Activated CD8-positive, alpha-beta T cell treated with anti-CD3 and anti-CD28 coated beads for 36 hours (primary cell): Measurements from ENCODE around the gene CKS1B. TPM values are rescaled to one million over a fixed set of nuclear protein-coding genes. Genes with fewer than 3 reads are reported as not detected.

ENCODE experiments used
- ATAC-seq: fragments of 200-7000 bp; cut with Tn5 transposase; one replicate; pipeline ENCODE4 v1.10.0; 2021; ENCODE audit warnings: mild to moderate bottlenecking, moderate library complexity
- CTCF ChIA-PET: fragments of 350-600 bp; sonication (Branson Sonifier 250); formaldehyde crosslinking; loops from one replicate; lab custom pipeline; 2021; ENCODE audit warnings: antibody characterized with exemption; lab: Charles Lee
- POLR2A ChIA-PET: fragments of 350-600 bp; sonication (Branson Sonifier 250); formaldehyde crosslinking; loops from one replicate; lab custom pipeline; 2021; ENCODE audit warnings: antibody characterized with exemption; lab: Charles Lee
- DNase-seq: peaks from one replicate; pipeline ENCODE4 v3.0.0-alpha.2; 2020
- H3K27ac Mint-ChIP-seq: one replicate; pipeline ENCODE4 v1.8.0; 2021; ENCODE audit warnings: mild to moderate bottlenecking, mixed read lengths
- H3K27me3 Mint-ChIP-seq: one replicate; pipeline ENCODE4 v1.8.0; 2021; ENCODE audit warnings: mixed read lengths
- H3K36me3 Mint-ChIP-seq: one replicate; pipeline ENCODE4 v1.8.0; 2021; ENCODE audit warnings: low read depth, mixed read lengths
- H3K4me1 Mint-ChIP-seq: one replicate; pipeline ENCODE4 v1.8.0; 2021; ENCODE audit warnings: low read depth, mixed read lengths
- H3K4me3 Mint-ChIP-seq: one replicate; pipeline ENCODE4 v1.8.0; 2021; ENCODE audit warnings: mild to moderate bottlenecking, moderate library complexity, mixed read lengths
- H3K9me3 Mint-ChIP-seq: one replicate; pipeline ENCODE4 v1.8.0; 2021; ENCODE audit warnings: mixed read lengths
- intact Hi-C: fragments of 100-400 bp; cut with micrococcal nuclease; formaldehyde crosslinking; loops from one replicate; pipeline ENCODE4 v1.10.0; 2022
- total RNA-seq, 2 experiments: library from RNA; stranded (reverse); gene quantifications; one replicate each; pipeline ENCODE4 v1.2.3, GENCODE V29; 2021
- TF ChIP-seq, protein P1 (sequence below): fragments of 200-600 bp; IDR thresholded peaks from one replicate; pipeline ENCODE4 v1.8.0; 2022; ENCODE audit warnings: antibody characterized with exemption, mild to moderate bottlenecking

The CKS1B gene
- 100 to 1,000 TPM; 172 to 173 TPM for total RNA-seq

DNA sequence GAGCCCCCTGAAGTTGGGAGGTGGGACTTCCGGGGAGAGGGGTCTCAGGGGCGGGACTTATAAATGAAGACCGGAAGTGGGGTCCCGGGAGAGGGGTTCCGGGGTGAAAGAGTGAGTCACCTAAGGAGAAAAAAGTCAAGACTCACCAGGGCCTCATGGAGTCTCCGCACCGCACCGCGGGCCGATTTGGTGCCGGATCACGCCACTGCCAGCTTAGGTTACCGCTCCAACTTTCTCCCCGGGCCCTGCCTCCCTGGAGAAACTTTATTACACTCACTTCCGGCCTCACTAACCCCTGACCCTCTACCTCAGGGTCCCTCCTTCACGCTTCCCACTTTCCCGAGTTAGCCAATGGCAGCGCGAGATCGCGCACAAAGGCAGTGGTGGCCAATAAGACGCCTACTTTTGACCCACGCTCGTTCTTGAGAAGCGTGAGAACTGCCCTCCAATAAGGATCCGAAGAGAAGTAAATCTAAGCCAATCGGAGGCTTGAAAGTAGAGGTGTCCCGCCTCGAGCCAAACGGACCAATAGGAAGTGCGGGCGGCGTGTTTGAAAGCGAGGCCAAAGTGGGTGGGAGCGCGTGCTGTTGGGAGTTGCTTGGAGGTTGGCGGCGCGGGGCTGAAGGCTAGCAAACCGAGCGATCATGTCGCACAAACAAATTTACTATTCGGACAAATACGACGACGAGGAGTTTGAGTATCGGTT lies at the start of gene CKS1B:
Gene CKS1B, plus strand, starts transcription at position 580 of the 706 bp plus-strand sequence. Its CDS starts 65 bp downstream, at position 645.
- no peaks in the 10 kb centered on the region for H3K9me3 Mint-ChIP-seq
- H3K4me3 Mint-ChIP-seq: no peak within 1 kb of the TSS
- TF ChIP-seq, protein P1, sequence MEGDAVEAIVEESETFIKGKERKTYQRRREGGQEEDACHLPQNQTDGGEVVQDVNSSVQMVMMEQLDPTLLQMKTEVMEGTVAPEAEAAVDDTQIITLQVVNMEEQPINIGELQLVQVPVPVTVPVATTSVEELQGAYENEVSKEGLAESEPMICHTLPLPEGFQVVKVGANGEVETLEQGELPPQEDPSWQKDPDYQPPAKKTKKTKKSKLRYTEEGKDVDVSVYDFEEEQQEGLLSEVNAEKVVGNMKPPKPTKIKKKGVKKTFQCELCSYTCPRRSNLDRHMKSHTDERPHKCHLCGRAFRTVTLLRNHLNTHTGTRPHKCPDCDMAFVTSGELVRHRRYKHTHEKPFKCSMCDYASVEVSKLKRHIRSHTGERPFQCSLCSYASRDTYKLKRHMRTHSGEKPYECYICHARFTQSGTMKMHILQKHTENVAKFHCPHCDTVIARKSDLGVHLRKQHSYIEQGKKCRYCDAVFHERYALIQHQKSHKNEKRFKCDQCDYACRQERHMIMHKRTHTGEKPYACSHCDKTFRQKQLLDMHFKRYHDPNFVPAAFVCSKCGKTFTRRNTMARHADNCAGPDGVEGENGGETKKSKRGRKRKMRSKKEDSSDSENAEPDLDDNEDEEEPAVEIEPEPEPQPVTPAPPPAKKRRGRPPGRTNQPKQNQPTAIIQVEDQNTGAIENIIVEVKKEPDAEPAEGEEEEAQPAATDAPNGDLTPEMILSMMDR: no peak
- peaks cover 18% of the 10 kb centered on the region for H3K36me3 Mint-ChIP-seq
- ChIA-PET CTCF (interaction anchor here (1.0 to 6.5 kb wide), 9 partner anchors 10 to 220 kb away, joined by 3 to 34 read pairs (median 4); partner anchors contain the start of genes PMVK and PYGO2), POLR2A (interaction anchor here (0.9 to 6.9 kb wide), 15 partner anchors 9 to 195 kb away, joined by 3 to 55 read pairs (median 5); partner anchors contain the start of genes FLAD1, LENEP, PBXIP1 and PYGO2)
- H3K4me1 Mint-ChIP-seq: peaks cover 30% of the 10 kb centered on the region
- intact Hi-C loops: loop anchor here (5.0 kb wide), 2 partner anchors 43 to 88 kb away; partner anchors contain the start of gene EFNA4
- H3K27me3 Mint-ChIP-seq: no peaks in the 10 kb centered on the region
- no peak within 1 kb of the TSS for H3K27ac Mint-ChIP-seq
- peak; percentile 99 for DNase-seq
- peak; percentile 87 for ATAC-seq

DNA sequence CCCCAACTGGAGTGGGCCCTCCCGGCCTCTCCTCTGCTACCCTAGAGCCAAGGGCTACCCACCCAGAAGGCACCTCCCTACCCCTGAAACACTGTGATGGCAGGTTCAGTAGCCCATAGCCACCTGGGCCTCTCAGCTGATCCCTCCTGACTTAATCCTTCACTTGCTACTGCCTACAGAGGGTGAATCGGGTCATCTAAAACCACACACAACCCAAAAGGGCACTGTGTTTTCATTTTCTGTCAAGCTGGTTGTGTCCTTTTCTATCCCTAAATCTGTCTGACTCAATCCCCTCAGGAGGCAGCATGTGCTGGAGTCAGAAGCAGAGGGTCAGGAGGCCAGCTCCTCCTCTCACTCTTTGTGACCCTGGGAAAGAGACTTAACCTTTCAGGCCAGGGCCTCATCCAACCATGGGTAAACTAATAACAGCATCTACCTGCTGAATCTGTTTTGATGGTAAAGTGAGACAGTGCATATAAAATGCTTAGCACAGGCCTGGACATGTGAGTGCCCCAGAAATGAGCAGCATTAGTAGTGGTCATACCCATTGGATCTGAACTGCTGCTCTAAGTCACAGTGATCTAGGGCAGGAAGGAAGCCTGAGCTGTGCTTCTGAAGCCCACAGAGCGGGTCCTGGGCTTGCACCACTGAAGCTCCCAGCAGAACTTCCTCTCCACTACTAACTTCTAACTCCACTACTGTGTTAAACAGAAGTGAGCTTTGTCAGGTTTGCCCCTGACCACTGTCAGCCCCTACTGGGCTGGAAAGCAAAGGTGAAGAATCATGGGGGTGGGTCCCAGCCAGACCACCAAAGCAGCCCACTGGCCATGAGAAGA lies 48.9 kb upstream of the CKS1B start:
- ATAC-seq (no peak), DNase-seq (no peak)
- POLR2A ChIA-PET: no interaction called here
- peaks cover 2% of the 10 kb centered on the region for H3K4me1 Mint-ChIP-seq
- no peaks in the 10 kb centered on the region for H3K27me3 Mint-ChIP-seq
- TF ChIP-seq, protein P1: no peak
- H3K36me3 Mint-ChIP-seq: peaks cover 34% of the 10 kb centered on the region
- no peaks in the 10 kb centered on the region for H3K9me3 Mint-ChIP-seq
- intact Hi-C loops: no loop called here
- CTCF ChIA-PET: no interaction called here
- peak overlapping the region; percentile 13 for H3K27ac Mint-ChIP-seq
- H3K4me3 Mint-ChIP-seq: no peak overlapping the region

DNA sequence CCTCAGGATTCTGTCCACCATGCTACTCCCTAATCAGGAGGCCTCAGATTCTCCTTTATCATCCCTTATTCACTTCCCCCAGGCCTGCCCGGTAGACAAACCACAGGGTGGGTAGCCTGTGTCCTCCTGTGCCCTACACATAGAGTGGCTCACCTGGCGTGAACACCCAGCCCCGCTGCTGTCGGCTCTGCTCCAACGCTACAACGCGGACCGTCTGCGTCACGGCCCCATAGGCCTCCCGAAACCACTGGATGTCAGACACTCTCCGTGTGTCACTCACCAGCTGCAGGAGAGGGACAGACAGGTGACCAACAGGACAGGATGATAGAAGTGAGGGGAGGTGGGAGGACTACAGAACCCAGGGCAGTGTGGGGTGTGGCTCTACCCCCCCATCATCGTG lies 48.3 kb upstream of the CKS1B start:
- peaks cover 34% of the 10 kb centered on the region for H3K36me3 Mint-ChIP-seq

DNA sequence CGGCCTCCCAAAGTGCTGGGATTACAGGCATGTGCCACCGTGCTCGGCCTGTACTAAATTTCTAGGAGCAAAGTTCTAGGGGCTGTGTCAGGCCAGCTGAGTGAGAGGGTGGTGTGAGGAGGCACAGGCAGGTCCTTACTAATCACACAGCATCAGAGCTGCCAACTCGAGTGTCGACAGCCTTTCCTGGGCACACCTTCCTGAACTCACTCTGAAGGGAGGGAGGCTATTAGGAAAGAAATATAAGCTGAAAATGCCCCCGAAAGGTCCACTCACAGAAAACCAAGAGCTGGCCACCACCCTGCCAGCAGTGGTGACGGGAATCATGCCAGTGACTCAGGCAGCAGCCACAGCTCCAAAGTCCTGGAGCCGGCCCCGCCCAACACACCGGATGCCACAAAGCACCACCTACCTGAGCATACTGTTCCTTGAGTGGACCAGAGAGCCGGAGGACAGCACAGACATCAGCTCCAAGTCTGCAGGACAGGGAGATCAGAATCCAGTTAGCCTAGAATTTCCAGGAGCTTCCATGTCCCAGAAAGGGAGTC lies 42.5 kb upstream of the CKS1B start:
- no peaks in the 10 kb centered on the region for H3K27me3 Mint-ChIP-seq
- peaks cover 21% of the 10 kb centered on the region for H3K36me3 Mint-ChIP-seq
- H3K9me3 Mint-ChIP-seq: no peaks in the 10 kb centered on the region
- peaks cover 14% of the 10 kb centered on the region for H3K4me1 Mint-ChIP-seq
- intact Hi-C loops: no loop called here
- ATAC-seq: no peak
- ChIA-PET POLR2A (no interaction called here), CTCF (interaction anchor here (1.1 kb wide), 1 partner anchor 9 kb away, joined by 3 read pairs; no protein-coding TSS in a partner anchor)
- H3K27ac Mint-ChIP-seq: no peak overlapping the region
- TF ChIP-seq, protein P1: no peak
- DNase-seq: no peak
- H3K4me3 Mint-ChIP-seq: no peak overlapping the region

More for the DNA sequence above, 48.3 kb upstream of the CKS1B start:
- Mint-ChIP-seq H3K27ac (no peak overlapping the region), H3K9me3 (no peaks in the 10 kb centered on the region), H3K4me1 (peaks cover 2% of the 10 kb centered on the region), H3K27me3 (no peaks in the 10 kb centered on the region), H3K4me3 (no peak overlapping the region)
- ATAC-seq (no peak), DNase-seq (no peak)
- intact Hi-C loops: no loop called here
- TF ChIP-seq, protein P1: no peak
- ChIA-PET CTCF (no interaction called here), POLR2A (interaction anchor here (1.4 kb wide), 1 partner anchor 10 kb away, joined by 4 read pairs; the partner anchor contains the start of gene PMVK)
